ENCODE data around the gene HEPH. TPM values are rescaled to one million over a fixed set of nuclear protein-coding genes. Genes with fewer than 3 reads are reported as not detected.

Gene HEPH
- total and polyA plus RNA-seq, 4 experiments from 2014 or later: not detected

GRCh38 chrX:66144258-66144657 is 19.8 kb upstream of the HEPH start:
- no peak overlapping the region for H3K4me3 ChIP-seq (ENCODE audit: low read length in 2 of 2)
- Mint-ChIP-seq H3K27me3 (no peaks in the 10 kb centered on the region), H3K36me3 (no peaks in the 10 kb centered on the region), H3K4me3 (no peak overlapping the region), H3K9me3 (peaks cover 0 to 3% (median 0%) of the 10 kb centered on the region in 8 donors), H3K4me1 (peaks cover 0 to 2% (median 0%) of the 10 kb centered on the region in 4 donors), H3K27ac (no peak overlapping the region)
- ChIA-PET CTCF (ENCODE audit: partially characterized antibody) (no interaction called here), POLR2A (ENCODE audit: partially characterized antibody) (no interaction called here)
- H3K36me3 ChIP-seq (ENCODE audit: insufficient read depth, low read length): no peaks in the 10 kb centered on the region
- no peak for DNase-seq
- intact Hi-C loops (cut with micrococcal nuclease): no loop called here
- no peaks in the 10 kb centered on the region for H3K9me3 ChIP-seq (ENCODE audit: control insufficient read depth in 1 of 2, low read length in 2 of 2)
- no peaks in the 10 kb centered on the region for H3K27me3 ChIP-seq (ENCODE audit: insufficient read depth, low read length)
- H3K27ac ChIP-seq (ENCODE audit: low read depth, low read length): no peak overlapping the region
- no peaks in the 10 kb centered on the region for H3K4me1 ChIP-seq (ENCODE audit: insufficient read depth, low read length)

- CTCF ChIA-PET (ENCODE audit: partially characterized antibody): no interaction called here
- Mint-ChIP-seq H3K9me3 (no peaks in the 10 kb centered on the region), H3K4me3 (no peak overlapping the region), H3K36me3 (no peaks in the 10 kb centered on the region), H3K4me1 (peaks cover 0 to 2% (median 0%) of the 10 kb centered on the region in 4 donors), H3K27ac (no peak overlapping the region), H3K27me3 (no peaks in the 10 kb centered on the region)
- no peaks in the 10 kb centered on the region for H3K27me3 ChIP-seq (ENCODE audit: insufficient read depth, low read length)
- intact Hi-C loops (cut with micrococcal nuclease): no loop called here
- POLR2A ChIA-PET (ENCODE audit: partially characterized antibody): no interaction called here
- H3K4me3 ChIP-seq (ENCODE audit: low read length in 2 of 2): no peak overlapping the region
- H3K9me3 ChIP-seq (ENCODE audit: control insufficient read depth in 1 of 2, low read length in 2 of 2): no peaks in the 10 kb centered on the region
- H3K27ac ChIP-seq (ENCODE audit: low read depth, low read length): no peak overlapping the region
- DNase-seq: no peak
- H3K36me3 ChIP-seq (ENCODE audit: insufficient read depth, low read length): no peaks in the 10 kb centered on the region
- H3K4me1 ChIP-seq (ENCODE audit: insufficient read depth, low read length): no peaks in the 10 kb centered on the region
These were observed 14.5 kb upstream of the HEPH start for GRCh38 chrX:66149519-66149918.

- intact Hi-C loops (cut with micrococcal nuclease): no loop called here
- H3K4me1 Mint-ChIP-seq: peaks cover 0 to 2% (median 0%) of the 10 kb centered on the region in 4 donors
- Histone ChIP-seq H3K4me1 (ENCODE audit: insufficient read depth, low read length) (no peaks in the 10 kb centered on the region), H3K36me3 (ENCODE audit: insufficient read depth, low read length) (no peaks in the 10 kb centered on the region), H3K27ac (ENCODE audit: low read depth, low read length) (no peak overlapping the region), H3K27me3 (ENCODE audit: insufficient read depth, low read length) (no peaks in the 10 kb centered on the region), H3K4me3 (ENCODE audit: low read length in 2 of 2) (no peak overlapping the region), H3K9me3 (ENCODE audit: control insufficient read depth in 1 of 2, low read length in 2 of 2) (no peaks in the 10 kb centered on the region)
- DNase-seq: no peak
- ChIA-PET POLR2A (ENCODE audit: partially characterized antibody) (no interaction called here), CTCF (ENCODE audit: partially characterized antibody) (no interaction called here)
- no peaks in the 10 kb centered on the region for H3K9me3 Mint-ChIP-seq
- no peak overlapping the region for H3K4me3 Mint-ChIP-seq
- no peaks in the 10 kb centered on the region for H3K36me3 Mint-ChIP-seq
- H3K27me3 Mint-ChIP-seq: no peaks in the 10 kb centered on the region
- H3K27ac Mint-ChIP-seq: no peak overlapping the region
These were observed 13.9 kb upstream of the HEPH start for GRCh38 chrX:66150163-66150562.

GRCh38 chrX:66162331-66162822 is 1.7 kb upstream of the HEPH start:
- H3K27me3 Mint-ChIP-seq: peaks cover 0 to 1% of the 10 kb centered on the region in 2 donors
- no peaks in the 10 kb centered on the region for H3K36me3 Mint-ChIP-seq
- H3K9me3 ChIP-seq (ENCODE audit: control insufficient read depth in 1 of 2, low read length in 2 of 2): no peaks in the 10 kb centered on the region
- no peak overlapping the region for H3K27ac ChIP-seq (ENCODE audit: low read depth, low read length)
- peaks cover 0 to 3% (median 0%) of the 10 kb centered on the region in 8 donors for H3K9me3 Mint-ChIP-seq
- no peak overlapping the region for H3K27ac Mint-ChIP-seq
- DNase-seq: no peak
- intact Hi-C loops (cut with micrococcal nuclease): no loop called here
- CTCF ChIA-PET (ENCODE audit: partially characterized antibody): no interaction called here
- no peaks in the 10 kb centered on the region for H3K4me1 Mint-ChIP-seq
- no peak overlapping the region for H3K4me3 Mint-ChIP-seq
- POLR2A ChIA-PET (ENCODE audit: partially characterized antibody): no interaction called here
- H3K4me3 ChIP-seq (ENCODE audit: low read length in 2 of 2): no peak overlapping the region
- H3K4me1 ChIP-seq (ENCODE audit: insufficient read depth, low read length): no peaks in the 10 kb centered on the region
- no peaks in the 10 kb centered on the region for H3K27me3 ChIP-seq (ENCODE audit: insufficient read depth, low read length)
- no peaks in the 10 kb centered on the region for H3K36me3 ChIP-seq (ENCODE audit: insufficient read depth, low read length)

- no peaks in the 10 kb centered on the region for H3K9me3 ChIP-seq (ENCODE audit: control insufficient read depth in 1 of 2, low read length in 2 of 2)
- H3K4me1 Mint-ChIP-seq: no peaks in the 10 kb centered on the region
- no peak overlapping the region for H3K4me3 ChIP-seq (ENCODE audit: low read length in 2 of 2)
- H3K27ac Mint-ChIP-seq: no peak overlapping the region
- no peak overlapping the region for H3K27ac ChIP-seq (ENCODE audit: low read depth, low read length)
- H3K27me3 ChIP-seq (ENCODE audit: insufficient read depth, low read length): no peaks in the 10 kb centered on the region
- no peaks in the 10 kb centered on the region for H3K27me3 Mint-ChIP-seq
- DNase-seq: no peak
- intact Hi-C loops (cut with micrococcal nuclease): no loop called here
- H3K4me3 Mint-ChIP-seq: no peak overlapping the region
- H3K36me3 Mint-ChIP-seq: no peaks in the 10 kb centered on the region
- ChIA-PET POLR2A (ENCODE audit: partially characterized antibody) (no interaction called here), CTCF (ENCODE audit: partially characterized antibody) (no interaction called here)
- no peaks in the 10 kb centered on the region for H3K36me3 ChIP-seq (ENCODE audit: insufficient read depth, low read length)
- H3K9me3 Mint-ChIP-seq: no peaks in the 10 kb centered on the region
- no peaks in the 10 kb centered on the region for H3K4me1 ChIP-seq (ENCODE audit: insufficient read depth, low read length)
These were observed 600 bp upstream of the HEPH start for GRCh38 chrX:66163447-66163846.

GRCh38 chrX:66164470-66164869 is 423 bp downstream of the HEPH start:
- ChIA-PET POLR2A (ENCODE audit: partially characterized antibody) (no interaction called here), CTCF (ENCODE audit: partially characterized antibody) (no interaction called here)
- H3K36me3 ChIP-seq (ENCODE audit: insufficient read depth, low read length): no peaks in the 10 kb centered on the region
- H3K4me1 ChIP-seq (ENCODE audit: insufficient read depth, low read length): no peaks in the 10 kb centered on the region
- Mint-ChIP-seq H3K9me3 (no peaks in the 10 kb centered on the region), H3K36me3 (no peaks in the 10 kb centered on the region), H3K27ac (no peak overlapping the region), H3K4me1 (no peaks in the 10 kb centered on the region), H3K4me3 (no peak overlapping the region), H3K27me3 (no peaks in the 10 kb centered on the region)
- DNase-seq: no peak
- intact Hi-C loops (cut with micrococcal nuclease): no loop called here
- H3K27me3 ChIP-seq (ENCODE audit: insufficient read depth, low read length): no peaks in the 10 kb centered on the region
- no peaks in the 10 kb centered on the region for H3K9me3 ChIP-seq (ENCODE audit: control insufficient read depth in 1 of 2, low read length in 2 of 2)
- H3K27ac ChIP-seq (ENCODE audit: low read depth, low read length): no peak overlapping the region
- no peak overlapping the region for H3K4me3 ChIP-seq (ENCODE audit: low read length in 2 of 2)

GRCh38 chrX:66164931-66165330 is 884 bp downstream of the HEPH start:
- H3K4me3 ChIP-seq (ENCODE audit: low read length in 2 of 2): no peak overlapping the region
- POLR2A ChIA-PET (ENCODE audit: partially characterized antibody): no interaction called here
- Mint-ChIP-seq H3K27ac (no peak overlapping the region), H3K27me3 (no peaks in the 10 kb centered on the region), H3K36me3 (no peaks in the 10 kb centered on the region), H3K4me1 (no peaks in the 10 kb centered on the region), H3K9me3 (no peaks in the 10 kb centered on the region), H3K4me3 (no peak overlapping the region)
- H3K36me3 ChIP-seq (ENCODE audit: insufficient read depth, low read length): no peaks in the 10 kb centered on the region
- DNase-seq: no peak
- CTCF ChIA-PET (ENCODE audit: partially characterized antibody): no interaction called here
- H3K27me3 ChIP-seq (ENCODE audit: insufficient read depth, low read length): no peaks in the 10 kb centered on the region
- H3K4me1 ChIP-seq (ENCODE audit: insufficient read depth, low read length): no peaks in the 10 kb centered on the region
- H3K27ac ChIP-seq (ENCODE audit: low read depth, low read length): no peak overlapping the region
- intact Hi-C loops (cut with micrococcal nuclease): no loop called here
- H3K9me3 ChIP-seq (ENCODE audit: control insufficient read depth in 1 of 2, low read length in 2 of 2): no peaks in the 10 kb centered on the region

- H3K27ac ChIP-seq (ENCODE audit: low read depth, low read length): no peak overlapping the region
- no peaks in the 10 kb centered on the region for H3K4me1 Mint-ChIP-seq
- H3K4me3 ChIP-seq (ENCODE audit: low read length in 2 of 2): no peak overlapping the region
- ChIA-PET POLR2A (ENCODE audit: partially characterized antibody) (no interaction called here), CTCF (ENCODE audit: partially characterized antibody) (no interaction called here)
- no peaks in the 10 kb centered on the region for H3K36me3 Mint-ChIP-seq
- H3K9me3 Mint-ChIP-seq: no peaks in the 10 kb centered on the region
- intact Hi-C loops (cut with micrococcal nuclease): no loop called here
- no peaks in the 10 kb centered on the region for H3K9me3 ChIP-seq (ENCODE audit: control insufficient read depth in 1 of 2, low read length in 2 of 2)
- no peak for DNase-seq
- no peaks in the 10 kb centered on the region for H3K27me3 Mint-ChIP-seq
- no peaks in the 10 kb centered on the region for H3K36me3 ChIP-seq (ENCODE audit: insufficient read depth, low read length)
- H3K27ac Mint-ChIP-seq: no peak overlapping the region
- H3K4me3 Mint-ChIP-seq: no peak overlapping the region
- H3K27me3 ChIP-seq (ENCODE audit: insufficient read depth, low read length): no peaks in the 10 kb centered on the region
- H3K4me1 ChIP-seq (ENCODE audit: insufficient read depth, low read length): no peaks in the 10 kb centered on the region
These were observed 2.6 kb downstream of the HEPH start for GRCh38 chrX:66166671-66167070.
